ENCODE measurements around the gene MAK.
"Not testable (repeated sequence)": the region's sequence is repeated elsewhere in the genome, so short reads cannot be mapped to it uniquely, and the experiment has no call there.

Gene MAK

GRCh38 chr6:10720960-10721849 is 117.1 kb downstream of the MAK start:
- H3K4ac ChIP-seq (ENCODE audit: low read length); H2BK12ac ChIP-seq (ENCODE audit: low read length); H3K79me1 ChIP-seq (ENCODE audit: low read depth, low read length); H3K18ac ChIP-seq (ENCODE audit: low read length); H3K9ac ChIP-seq (ENCODE audit: low read depth, low read length, poor library complexity); H3K27ac ChIP-seq (replicated peaks; ENCODE audit: low read length); H4K8ac ChIP-seq (ENCODE audit: low read depth, low read length); H3K27me3 ChIP-seq (ENCODE audit: control insufficient read depth in 3 of 3, insufficient read depth in 3 of 3, low read depth in 1 of 3, low read length in 3 of 3); H3K4me3 ChIP-seq (ENCODE audit: low read length in 2 of 2); H2BK15ac ChIP-seq (ENCODE audit: low read length); H2BK5ac ChIP-seq (ENCODE audit: low read length); H3K23ac ChIP-seq (ENCODE audit: low read depth, low read length, poor library complexity); H2BK120ac ChIP-seq (ENCODE audit: low read depth, low read length); DNase-seq (ENCODE audit: low spot score); H4K91ac ChIP-seq (ENCODE audit: low read depth, low read length, poor library complexity); H3K14ac ChIP-seq (ENCODE audit: low read length); H3K4me2 ChIP-seq (ENCODE audit: insufficient read depth, low read length, poor library complexity, severe bottlenecking): not testable (repeated sequence)
- no CpG with 5 or more reads among the region's 17 CpGs for WGBS, 2 donors (ENCODE audit: extremely low coverage in 2 of 2, insufficient read length in 2 of 2, insufficient replicate concordance in 1 of 2)
- Histone ChIP-seq H3K36me3 (replicated peaks in 1 of 2; ENCODE audit: control insufficient read depth in 2 of 2, insufficient read depth in 2 of 2, low read length in 2 of 2) (peaks cover 2 to 23% of the 10 kb centered on the region in 2 donors), H3K4me1 (ENCODE audit: control insufficient read depth in 2 of 2, insufficient read depth in 1 of 2, low read depth in 1 of 2, low read length in 2 of 2) (peaks cover 7 to 15% of the 10 kb centered on the region in 2 donors), H3K9me3 (replicated peaks in 1 of 2; ENCODE audit: control insufficient read depth in 2 of 2, insufficient read depth in 1 of 2, low read depth in 1 of 2, low read length in 2 of 2) (peaks cover 2 to 15% of the 10 kb centered on the region in 2 donors), H2AFZ (ENCODE audit: low read length) (peak overlapping the region; percentile 82), H2AK5ac (ENCODE audit: low read depth, low read length) (peak overlapping the region; percentile 60)

DNA sequence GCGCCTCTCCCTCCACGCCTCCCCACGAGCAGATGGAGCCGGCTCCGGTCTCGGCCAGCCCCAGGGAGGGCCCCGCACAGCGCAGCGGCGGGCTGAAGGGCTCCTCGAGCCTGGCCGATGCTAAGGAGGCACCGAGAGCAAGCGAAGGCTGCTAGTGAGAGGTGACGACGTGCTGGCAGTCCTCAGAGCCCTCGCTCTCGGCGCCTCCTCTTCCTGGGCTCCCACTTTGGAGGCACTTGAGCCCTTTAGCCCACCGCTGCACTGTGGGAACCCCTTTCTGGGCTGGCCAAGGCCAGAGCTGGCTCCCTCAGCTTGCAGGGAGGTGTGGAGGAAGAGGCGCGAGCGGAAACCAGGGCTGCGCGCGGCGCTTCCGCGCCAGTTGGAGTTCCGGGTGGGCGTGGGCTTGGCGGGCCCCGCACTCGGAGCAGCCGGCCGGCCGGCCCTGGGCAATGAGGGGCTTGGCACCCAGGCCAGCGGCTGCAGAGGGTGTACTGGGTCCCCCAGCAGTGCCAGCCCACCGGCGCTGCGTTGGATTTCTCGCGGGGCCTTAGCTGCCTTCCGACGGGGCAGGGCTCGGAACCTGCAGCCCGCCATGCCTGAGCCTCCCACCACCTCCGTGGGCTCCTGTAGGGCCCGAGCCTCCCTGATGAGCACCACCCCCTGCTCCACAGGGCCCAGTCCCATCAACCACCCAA is 117.9 kb downstream of the MAK start:
- Histone ChIP-seq H3K4me3 (ENCODE audit: low read length in 2 of 2) (no peak overlapping the region), H2BK120ac (ENCODE audit: low read depth, low read length) (no peak overlapping the region), H2BK15ac (ENCODE audit: low read length) (no peak overlapping the region), H2AK5ac (ENCODE audit: low read depth, low read length) (peak overlapping the region; percentile 60), H2BK12ac (ENCODE audit: low read length) (no peak overlapping the region), H3K4ac (ENCODE audit: low read length) (no peak overlapping the region), H3K36me3 (replicated peaks in 1 of 2; ENCODE audit: control insufficient read depth in 2 of 2, insufficient read depth in 2 of 2, low read length in 2 of 2) (peaks cover 0 to 15% of the 10 kb centered on the region in 2 donors), H3K23ac (ENCODE audit: low read depth, low read length, poor library complexity) (no peak overlapping the region), H3K14ac (ENCODE audit: low read length) (no peak overlapping the region), H3K4me2 (ENCODE audit: insufficient read depth, low read length, poor library complexity, severe bottlenecking) (no peak overlapping the region), H3K27me3 (ENCODE audit: control insufficient read depth in 3 of 3, insufficient read depth in 3 of 3, low read depth in 1 of 3, low read length in 3 of 3) (no peaks in the 10 kb centered on the region), H3K27ac (replicated peaks; ENCODE audit: low read length) (no peak overlapping the region), H3K79me1 (ENCODE audit: low read depth, low read length) (peaks cover 1% of the 10 kb centered on the region), H3K4me1 (ENCODE audit: control insufficient read depth in 2 of 2, insufficient read depth in 1 of 2, low read depth in 1 of 2, low read length in 2 of 2) (peaks cover 7 to 15% of the 10 kb centered on the region in 2 donors), H3K9me3 (replicated peaks in 1 of 2; ENCODE audit: control insufficient read depth in 2 of 2, insufficient read depth in 1 of 2, low read depth in 1 of 2, low read length in 2 of 2) (peaks cover 2 to 15% of the 10 kb centered on the region in 2 donors), H4K91ac (ENCODE audit: low read depth, low read length, poor library complexity) (no peak overlapping the region), H4K8ac (ENCODE audit: low read depth, low read length) (no peak overlapping the region), H2BK5ac (ENCODE audit: low read length) (no peak overlapping the region), H2AFZ (ENCODE audit: low read length) (no peak overlapping the region), H3K9ac (ENCODE audit: low read depth, low read length, poor library complexity) (no peak overlapping the region), H3K18ac (ENCODE audit: low read length) (no peak overlapping the region)
- DNase-seq (ENCODE audit: low spot score): no peak
- WGBS, 2 donors (ENCODE audit: extremely low coverage in 2 of 2, insufficient read length in 2 of 2, insufficient replicate concordance in 1 of 2): no CpG with 5 or more reads among the region's 49 CpGs

DNA sequence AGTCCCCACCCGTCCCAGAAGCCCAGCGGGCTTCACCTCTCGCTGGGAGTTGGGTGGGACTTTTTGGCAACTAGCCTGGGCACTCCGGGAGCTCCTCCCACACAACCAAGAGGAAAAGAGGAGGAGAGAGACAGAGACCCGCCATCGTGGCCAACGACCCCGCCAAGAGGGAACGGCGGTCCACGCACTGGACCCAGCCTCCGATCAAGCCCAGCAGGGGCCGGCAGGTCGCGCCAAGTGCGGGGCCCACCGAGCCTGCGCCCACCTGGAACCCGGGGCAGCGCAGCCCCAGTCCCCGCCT is 118.4 kb downstream of the MAK start:
- Histone ChIP-seq H4K8ac (ENCODE audit: low read depth, low read length) (no peak overlapping the region), H2BK120ac (ENCODE audit: low read depth, low read length) (no peak overlapping the region), H4K91ac (ENCODE audit: low read depth, low read length, poor library complexity) (no peak overlapping the region), H3K27ac (replicated peaks; ENCODE audit: low read length) (no peak overlapping the region), H3K4me1 (ENCODE audit: control insufficient read depth in 2 of 2, insufficient read depth in 1 of 2, low read depth in 1 of 2, low read length in 2 of 2) (peaks cover 7 to 12% of the 10 kb centered on the region in 2 donors), H2BK12ac (ENCODE audit: low read length) (no peak overlapping the region), H3K4me3 (ENCODE audit: low read length in 2 of 2) (no peak overlapping the region), H2AK5ac (ENCODE audit: low read depth, low read length) (peak overlapping the region; percentile 60), H2BK5ac (ENCODE audit: low read length) (no peak overlapping the region), H3K36me3 (replicated peaks in 1 of 2; ENCODE audit: control insufficient read depth in 2 of 2, insufficient read depth in 2 of 2, low read length in 2 of 2) (peaks cover 0 to 10% of the 10 kb centered on the region in 2 donors), H3K14ac (ENCODE audit: low read length) (no peak overlapping the region), H3K23ac (ENCODE audit: low read depth, low read length, poor library complexity) (no peak overlapping the region), H3K9ac (ENCODE audit: low read depth, low read length, poor library complexity) (no peak overlapping the region), H3K79me1 (ENCODE audit: low read depth, low read length) (peaks cover 1% of the 10 kb centered on the region), H2AFZ (ENCODE audit: low read length) (no peak overlapping the region), H3K4ac (ENCODE audit: low read length) (no peak overlapping the region), H3K9me3 (replicated peaks in 1 of 2; ENCODE audit: control insufficient read depth in 2 of 2, insufficient read depth in 1 of 2, low read depth in 1 of 2, low read length in 2 of 2) (peaks cover 2 to 15% of the 10 kb centered on the region in 2 donors), H3K27me3 (ENCODE audit: control insufficient read depth in 3 of 3, insufficient read depth in 3 of 3, low read depth in 1 of 3, low read length in 3 of 3) (no peaks in the 10 kb centered on the region), H3K18ac (ENCODE audit: low read length) (no peak overlapping the region), H2BK15ac (ENCODE audit: low read length) (no peak overlapping the region), H3K4me2 (ENCODE audit: insufficient read depth, low read length, poor library complexity, severe bottlenecking) (no peak overlapping the region)
- no CpG with 5 or more reads among the region's 21 CpGs for WGBS, 2 donors (ENCODE audit: extremely low coverage in 2 of 2, insufficient read length in 2 of 2, insufficient replicate concordance in 1 of 2)
- no peak for DNase-seq (ENCODE audit: low spot score)

DNA sequence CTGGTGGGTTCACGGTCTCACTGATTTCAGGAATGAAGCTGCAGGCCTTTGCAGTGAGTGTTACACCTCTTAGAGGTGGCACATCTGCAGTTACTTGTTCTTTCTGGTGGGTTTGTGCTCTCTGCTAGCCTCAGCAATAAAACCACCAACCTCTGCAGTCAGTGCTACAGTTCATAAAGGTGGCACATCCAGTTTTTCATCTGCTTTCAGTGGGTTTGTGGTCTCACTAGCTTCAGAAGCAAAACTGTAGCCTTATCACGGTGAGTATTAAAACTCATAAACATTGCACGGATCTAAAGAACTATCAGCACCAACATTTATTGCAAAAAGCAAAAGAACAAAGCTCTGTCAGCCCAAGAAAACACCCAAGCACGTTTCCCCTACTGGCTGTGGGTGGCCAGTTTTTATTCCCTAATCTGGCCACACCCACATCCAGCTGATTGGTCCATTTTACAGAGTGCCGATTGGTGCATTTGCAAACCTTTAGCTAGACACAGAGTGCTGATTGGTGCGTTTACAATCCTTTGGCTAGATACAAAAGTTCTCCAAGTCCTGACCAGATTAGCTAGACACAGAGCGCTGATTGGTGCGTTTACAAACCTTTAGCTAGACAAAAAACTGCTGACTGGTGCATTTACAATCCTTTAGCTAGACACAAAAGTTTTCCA is 118.9 kb downstream of the MAK start:
- Histone ChIP-seq H3K36me3 (replicated peaks in 1 of 2; ENCODE audit: control insufficient read depth in 2 of 2, insufficient read depth in 2 of 2, low read length in 2 of 2) (peaks cover 0 to 5% of the 10 kb centered on the region in 2 donors), H3K27me3 (ENCODE audit: control insufficient read depth in 3 of 3, insufficient read depth in 3 of 3, low read depth in 1 of 3, low read length in 3 of 3) (no peaks in the 10 kb centered on the region), H3K79me1 (ENCODE audit: low read depth, low read length) (peaks cover 1% of the 10 kb centered on the region), H2BK5ac (ENCODE audit: low read length) (no peak overlapping the region), H3K14ac (ENCODE audit: low read length) (no peak overlapping the region), H3K4me3 (ENCODE audit: low read length in 2 of 2) (no peak overlapping the region), H3K4me1 (ENCODE audit: control insufficient read depth in 2 of 2, insufficient read depth in 1 of 2, low read depth in 1 of 2, low read length in 2 of 2) (peaks cover 7% of the 10 kb centered on the region in 2 donors), H3K18ac (ENCODE audit: low read length) (no peak overlapping the region), H3K23ac (ENCODE audit: low read depth, low read length, poor library complexity) (no peak overlapping the region), H2AK5ac (ENCODE audit: low read depth, low read length) (no peak overlapping the region), H3K4ac (ENCODE audit: low read length) (peak overlapping the region; percentile 79), H3K9ac (ENCODE audit: low read depth, low read length, poor library complexity) (no peak overlapping the region), H2BK12ac (ENCODE audit: low read length) (no peak overlapping the region), H4K8ac (ENCODE audit: low read depth, low read length) (no peak overlapping the region), H2BK120ac (ENCODE audit: low read depth, low read length) (no peak overlapping the region), H2BK15ac (ENCODE audit: low read length) (no peak overlapping the region), H3K9me3 (replicated peaks in 1 of 2; ENCODE audit: control insufficient read depth in 2 of 2, insufficient read depth in 1 of 2, low read depth in 1 of 2, low read length in 2 of 2) (peaks cover 2 to 15% of the 10 kb centered on the region in 2 donors), H2AFZ (ENCODE audit: low read length) (no peak overlapping the region), H4K91ac (ENCODE audit: low read depth, low read length, poor library complexity) (no peak overlapping the region), H3K4me2 (ENCODE audit: insufficient read depth, low read length, poor library complexity, severe bottlenecking) (no peak overlapping the region), H3K27ac (replicated peaks; ENCODE audit: low read length) (no peak overlapping the region)
- DNase-seq (ENCODE audit: low spot score): no peak
- WGBS, 2 donors (ENCODE audit: extremely low coverage in 2 of 2, insufficient read length in 2 of 2, insufficient replicate concordance in 1 of 2): no CpG with 5 or more reads among the region's 8 CpGs

All from neuronal stem cell (in vitro differentiated cells).